Smooth muscle cell (in vitro differentiated cells): ENCODE results near the gene RAB11FIP4. TPM values are rescaled to one million over a fixed set of nuclear protein-coding genes. Genes with fewer than 3 reads are reported as not detected.
A peak's percentile ranks its signal among the peaks of the same experiment; 100 is the strongest.

Experiments
- DNase-seq: peaks from one replicate; lab custom pipeline; 2025; ENCODE audit not compliant: unreplicated experiment; lab: John Stamatoyannopoulos, UW
- H2AFZ ChIP-seq: fragments of 200-600 bp; sonication (generic); 2 replicates; pipeline ENCODE4 v1.6.0; 2016; ENCODE audit warnings: antibody characterized with exemption, low read depth, mild to moderate bottlenecking
- H3F3A ChIP-seq: fragments of 200-600 bp; sonication (generic); 2 replicates; pipeline ENCODE4 v1.6.0; 2017; ENCODE audit warnings: antibody characterized with exemption, low read depth
- H3K27ac ChIP-seq: fragments of 200-600 bp; sonication (generic); 2 replicates; pipeline ENCODE4 v1.5.1; 2016; ENCODE audit warnings: low read depth, mild to moderate bottlenecking
- H3K27me3 ChIP-seq: fragments of 200-600 bp; sonication (generic); 2 replicates; pipeline ENCODE4 v1.6.1; 2016; ENCODE audit warnings: low read depth, mild to moderate bottlenecking
- H3K36me3 ChIP-seq: fragments of 200-600 bp; sonication (generic); 2 replicates; pipeline ENCODE4 v1.5.1; 2016; ENCODE audit warnings: low read depth
- H3K4me1 ChIP-seq: fragments of 200-600 bp; sonication (generic); 2 replicates; pipeline ENCODE4 v1.5.1; 2016; ENCODE audit warnings: low read depth
- H3K4me2 ChIP-seq: fragments of 200-600 bp; sonication (generic); 2 replicates; pipeline ENCODE4 v1.6.0; 2016; ENCODE audit warnings: mild to moderate bottlenecking
- H3K4me3 ChIP-seq: fragments of 200-600 bp; sonication (generic); 2 replicates; pipeline ENCODE4 v1.5.1; 2016; ENCODE audit warnings: mild to moderate bottlenecking
- H3K79me2 ChIP-seq: fragments of 200-600 bp; sonication (generic); 2 replicates; pipeline ENCODE4 v1.6.0; 2016; ENCODE audit warnings: low read depth, mild to moderate bottlenecking
- H3K9ac ChIP-seq: fragments of 200-600 bp; sonication (generic); 2 replicates; pipeline ENCODE4 v1.6.0; 2016; ENCODE audit warnings: low read depth
- H3K9me3 ChIP-seq: fragments of 200-600 bp; sonication (generic); replicated peaks from 2 replicates; pipeline ENCODE4 v1.5.1; 2016; ENCODE audit warnings: low read depth
- H4K20me1 ChIP-seq: fragments of 200-600 bp; sonication (generic); 2 replicates; pipeline ENCODE4 v1.6.0; 2016; ENCODE audit warnings: low read depth
- CTCF ChIP-seq: fragments of 200-600 bp; sonication (generic); IDR thresholded peaks from 2 replicates; pipeline ENCODE4 v1.5.1; 2017; ENCODE audit warnings: borderline replicate concordance, mild to moderate bottlenecking, antibody characterized with exemption; ENCODE audit not compliant: insufficient read depth, poor library complexity, severe bottlenecking
- whole genome bisulfite sequencing: methylation state at CpG from one replicate; pipeline ENCODE4 v1.1.7; 2016; ENCODE audit warnings: low lambda C conversion rate; 5-methylcytosine and 5-hydroxymethylcytosine counted together
- polyA plus RNA-seq: library from polyadenylated mRNA; unstranded; fragments of >200 nt; fragmentation: Nextera tagmentation; extraction: Ambion mirVana; gene quantifications from 2 replicates; pipeline ENCODE4 v1.2.1, GENCODE V29; 2016
- total RNA-seq: library from RNA; depleted of rRNA; stranded (reverse); fragments of >200 nt; gene quantifications from 2 replicates; pipeline ENCODE4 v1.2.3, GENCODE V29; 2014

Gene RAB11FIP4
- total and polyA plus RNA-seq, 2 experiments from 2014 or later, result 0.42 to 2.9 TPM

GRCh38 chr17:31508288-31509094 lies 117.0 kb downstream of the RAB11FIP4 start:
- peak overlapping the region; percentile 13 for H3K4me2 ChIP-seq
- H3F3A ChIP-seq, result no peaks in the 10 kb centered on the region
- no peaks in the 10 kb centered on the region for H3K36me3 ChIP-seq
- H3K9me3 ChIP-seq, result no peaks in the 10 kb centered on the region
- DNase-seq, result no peak
- no peaks in the 10 kb centered on the region for H3K27me3 ChIP-seq
- no peak overlapping the region for H3K9ac ChIP-seq
- TF ChIP-seq CTCF, result peak; percentile 16
- no peak overlapping the region for H2AFZ ChIP-seq
- H3K4me3 ChIP-seq, result no peak overlapping the region
- H4K20me1 ChIP-seq, result no peaks in the 10 kb centered on the region
- WGBS, result 65% methylated on average over 13 of the region's 13 CpGs
- no peaks in the 10 kb centered on the region for H3K79me2 ChIP-seq
- H3K27ac ChIP-seq, result no peak overlapping the region
- no peaks in the 10 kb centered on the region for H3K4me1 ChIP-seq

- Histone ChIP-seq H4K20me1 (no peaks in the 10 kb centered on the region), H3K27me3 (no peaks in the 10 kb centered on the region), H3K79me2 (no peaks in the 10 kb centered on the region), H3K9me3 (no peaks in the 10 kb centered on the region), H3K36me3 (no peaks in the 10 kb centered on the region), H3K4me3 (no peak overlapping the region), H3K9ac (no peak overlapping the region), H3K4me2 (peak overlapping the region; percentile 13), H2AFZ (no peak overlapping the region), H3F3A (no peaks in the 10 kb centered on the region), H3K27ac (no peak overlapping the region), H3K4me1 (no peaks in the 10 kb centered on the region)
- 62% methylated on average over 12 of the region's 13 CpGs for WGBS
- TF ChIP-seq CTCF, result no peak
- DNase-seq, result no peak
Observed at GRCh38 chr17:31509095-31509804, 117.8 kb downstream of the RAB11FIP4 start.

DNA sequence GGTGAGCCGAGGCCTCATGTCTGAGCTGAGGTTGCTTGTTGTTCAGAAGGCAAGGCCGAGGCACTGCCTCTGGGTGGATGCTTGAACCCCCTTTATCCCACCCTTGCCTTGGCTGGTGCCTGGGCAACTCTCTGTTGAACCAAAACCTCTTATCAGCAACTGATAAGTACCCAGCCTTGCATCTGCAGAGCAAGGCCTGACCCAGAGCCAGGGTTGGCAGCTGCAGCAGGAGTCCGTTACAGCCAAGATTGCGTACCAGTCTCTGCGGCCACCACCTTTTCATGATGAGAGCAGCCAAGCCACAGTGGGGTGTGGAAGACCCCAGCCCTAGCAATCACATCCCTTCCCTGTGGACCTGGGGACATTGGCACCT lies 118.3 kb downstream of the RAB11FIP4 start:
- Histone ChIP-seq H3K27ac (no peak overlapping the region), H2AFZ (no peak overlapping the region), H3K9me3 (no peaks in the 10 kb centered on the region), H3K9ac (no peak overlapping the region), H3K4me2 (no peak overlapping the region), H3K4me3 (no peak overlapping the region), H3K79me2 (no peaks in the 10 kb centered on the region), H4K20me1 (no peaks in the 10 kb centered on the region), H3K36me3 (no peaks in the 10 kb centered on the region), H3K27me3 (no peaks in the 10 kb centered on the region), H3K4me1 (no peaks in the 10 kb centered on the region), H3F3A (no peaks in the 10 kb centered on the region)
- WGBS, result 84% methylated on average over 5 of the region's 5 CpGs
- no peak for TF ChIP-seq CTCF
- DNase-seq, result no peak
